Measurements from ENCODE around the gene CFDP1. TPM values are rescaled to one million over a fixed set of nuclear protein-coding genes. Genes with fewer than 3 reads are reported as not detected.

CFDP1 gene
- total and polyA plus RNA-seq, 2 donors (not counting 3 experiments of a cell fraction or from before 2014, with no cell fraction given): 17.8 to 53.8 TPM

GRCh38 chr16:75392906-75393305, 40.4 kb downstream of the CFDP1 start:
- no TSS peak for BruUV-seq (replicated peaks)
- POLR2A ChIA-PET: no interaction called here
- H3K79me2 ChIP-seq (ENCODE audit: control insufficient read depth, insufficient read depth, low read length): no peaks in the 10 kb centered on the region
- TF ChIP-seq POLR2AphosphoS5 (IDR thresholded peaks at IDR 0.05; ENCODE audit: insufficient read depth, low read depth, low read length): no peak
- TF ChIP-seq MYC (IDR thresholded peaks at IDR 0.05; ENCODE audit: low read depth, low read length): no peak
- no peak for TF ChIP-seq POLR2A (IDR thresholded peaks at IDR 0.05; ENCODE audit: low read depth, low read length)
- no peak for TF ChIP-seq FOS (IDR thresholded peaks at IDR 0.05; ENCODE audit: borderline replicate concordance, insufficient read depth, low read length)
- TF ChIP-seq GATA2 (IDR thresholded peaks at IDR 0.05; ENCODE audit: insufficient read depth, insufficient read length, low read depth, low read length): no peak
- no peak for TF ChIP-seq CTCF (IDR thresholded peaks at IDR 0.05; ENCODE audit: extremely low read depth in 1 of 2, insufficient read depth in 1 of 2, low read depth in 1 of 2, low read length in 2 of 2)
- TF ChIP-seq EZH2 (IDR thresholded peaks at IDR 0.05; ENCODE audit: borderline replicate concordance, low read depth, low read length, severe bottlenecking): no peak
- TF ChIP-seq JUN (IDR thresholded peaks at IDR 0.05; ENCODE audit: borderline replicate concordance, insufficient read depth, insufficient read length, low read depth): no peak
- TF ChIP-seq MAX (IDR thresholded peaks at IDR 0.05; ENCODE audit: insufficient read depth, insufficient read length): no peak
- DNase-seq (ENCODE audit: low read depth, low spot score) (no peak), FAIRE-seq (no peak)
- CTCF ChIA-PET: interaction anchor here (1.1 to 4.2 kb wide), 3 partner anchors 9 to 194 kb away, joined by 5 to 29 read pairs (median 12); no protein-coding TSS in a partner anchor
- H3K4me3 ChIP-seq (replicated peaks in 1 of 3; ENCODE audit: insufficient read depth in 1 of 3, low read depth in 1 of 3, low read length in 3 of 3): no peak overlapping the region
- no peaks in the 10 kb centered on the region for H4K20me1 ChIP-seq (replicated peaks; ENCODE audit: control insufficient read depth, extremely low read depth, insufficient read depth, low read length)
- intact Hi-C loops (cut with micrococcal nuclease) (no loop called here), dilution Hi-C loops (cut with MboI; ENCODE audit: extremely low pct_ligation_motif_present, low sequenced_read_pairs) (no loop called here)
- H3K27me3 ChIP-seq (ENCODE audit: control insufficient read depth in 2 of 2, insufficient read depth in 2 of 2, low read length in 2 of 2): no peaks in the 10 kb centered on the region
- no peak overlapping the region for H3K27ac ChIP-seq (ENCODE audit: insufficient read depth, low read depth, low read length)
- H3K9ac ChIP-seq (replicated peaks; ENCODE audit: extremely low read depth, insufficient read depth, low read length): no peak overlapping the region
- no peaks in the 10 kb centered on the region for H3K9me3 ChIP-seq (replicated peaks; ENCODE audit: control insufficient read depth, insufficient read depth, low read length)
- no peak overlapping the region for H2AFZ ChIP-seq (ENCODE audit: low read depth, low read length)
- H3K36me3 ChIP-seq (ENCODE audit: control insufficient read depth in 2 of 2, extremely low read depth in 1 of 2, insufficient read depth in 2 of 2, low read length in 2 of 2): peaks cover 2 to 10% of the 10 kb centered on the region in 2 experiments
- no peaks in the 10 kb centered on the region for H3K9me1 ChIP-seq (replicated peaks; ENCODE audit: control insufficient read depth, extremely low read depth, insufficient read depth, low read length)
- no peak overlapping the region for H3K4me2 ChIP-seq (ENCODE audit: insufficient read depth, low read length)
- H3K4me1 ChIP-seq (ENCODE audit: control insufficient read depth, extremely low read depth, insufficient read depth, low read length): no peaks in the 10 kb centered on the region
